Astrocyte (in vitro differentiated cells and primary cell): ENCODE results near the gene KLRB1.

Source experiments
- CTCF ChIP-seq: IDR thresholded peaks from 2 replicates; pipeline ENCODE4 v1.5.1; 2011; ENCODE audit warnings: low read depth, mild to moderate bottlenecking, inconsistent platforms, low read length, moderate library complexity; ENCODE audit not compliant: insufficient read depth
- EZH2 ChIP-seq: IDR thresholded peaks from 2 replicates; pipeline ENCODE4 v1.6.1; 2012; ENCODE audit warnings: mild to moderate bottlenecking, low read length, inconsistent platforms; ENCODE audit not compliant: insufficient read depth

- no peak for TF ChIP-seq EZH2
- no peak for TF ChIP-seq CTCF
Measured at GRCh38 chr12:9625019-9625418, 17.3 kb upstream of the KLRB1 start.
